Measurements from ENCODE around the gene DSP. TPM values are rescaled to one million over a fixed set of nuclear protein-coding genes. Genes with fewer than 3 reads are reported as not detected.

Gene DSP
- total RNA-seq, 4 donors from 2014 or later, result 3.5 to 6.0 (median 4.7) TPM

GRCh38 chr6:7558781-7559180 is 17.3 kb downstream of the DSP start:
- no peak overlapping the region for H3K4me3 ChIP-seq
- no peaks in the 10 kb centered on the region for H3K36me3 ChIP-seq
- H3K27me3 ChIP-seq, result peaks cover 0 to 6% of the 10 kb centered on the region in 2 donors
- DNase-seq (ENCODE audit: low spot score in 2 of 2), result no peak
- WGBS, 2 donors, result 87 to 91% methylated on average over 4 of the region's 4 CpGs
- TF ChIP-seq EP300 (IDR thresholded peaks at IDR 0.05), result no peak
- TF ChIP-seq POLR2A (IDR thresholded peaks at IDR 0.05), result no peak
- TF ChIP-seq CTCF (IDR thresholded peaks at IDR 0.05), result no peak
- H3K9me3 ChIP-seq, result no peaks in the 10 kb centered on the region
- no peaks in the 10 kb centered on the region for H3K4me1 ChIP-seq
- H3K27ac ChIP-seq, result no peak overlapping the region

- Histone ChIP-seq H3K9me3 (no peaks in the 10 kb centered on the region), H3K27ac (no peak overlapping the region), H3K36me3 (no peaks in the 10 kb centered on the region), H3K4me1 (no peaks in the 10 kb centered on the region), H3K27me3 (peaks cover 0 to 6% of the 10 kb centered on the region in 2 donors), H3K4me3 (no peak overlapping the region)
- no peak for TF ChIP-seq EP300 (IDR thresholded peaks at IDR 0.05)
- TF ChIP-seq CTCF (IDR thresholded peaks at IDR 0.05), result no peak
- TF ChIP-seq POLR2A (IDR thresholded peaks at IDR 0.05), result no peak
- 76 to 84% methylated on average over 6 of the region's 6 CpGs for WGBS, 2 donors
- DNase-seq (ENCODE audit: low spot score in 2 of 2), result no peak
These were observed 17.7 kb downstream of the DSP start for GRCh38 chr6:7559196-7559595.

- no peak for DNase-seq (ENCODE audit: low spot score in 2 of 2)
- H3K36me3 ChIP-seq, result no peaks in the 10 kb centered on the region
- H3K27ac ChIP-seq, result no peak overlapping the region
- no peaks in the 10 kb centered on the region for H3K9me3 ChIP-seq
- peaks cover 0 to 6% of the 10 kb centered on the region in 2 donors for H3K27me3 ChIP-seq
- no peaks in the 10 kb centered on the region for H3K4me1 ChIP-seq
- no peak for TF ChIP-seq CTCF (IDR thresholded peaks at IDR 0.05)
- no peak for TF ChIP-seq EP300 (IDR thresholded peaks at IDR 0.05)
- no peak overlapping the region for H3K4me3 ChIP-seq
- 33% methylated on average over 2 of the region's 2 CpGs for WGBS, 2 donors
These were observed 18.3 kb downstream of the DSP start for GRCh38 chr6:7559651-7560385.

- H3K27ac ChIP-seq, result no peak overlapping the region
- no peak overlapping the region for H3K4me3 ChIP-seq
- H3K36me3 ChIP-seq, result no peaks in the 10 kb centered on the region
These were observed 19.9 kb downstream of the DSP start for GRCh38 chr6:7561153-7561964.

More at GRCh38 chr6:7561153-7561964, 19.9 kb downstream of the DSP start:
- Histone ChIP-seq H3K27me3 (peaks cover 0 to 6% of the 10 kb centered on the region in 2 donors), H3K9me3 (no peaks in the 10 kb centered on the region), H3K4me1 (no peaks in the 10 kb centered on the region)
- DNase-seq (ENCODE audit: low spot score in 2 of 2), result no peak
- WGBS, 2 donors, result 89 to 90% methylated on average over 19 of the region's 19 CpGs
- TF ChIP-seq CTCF (IDR thresholded peaks at IDR 0.05) (no peak), EP300 (IDR thresholded peaks at IDR 0.05) (no peak), POLR2A (IDR thresholded peaks at IDR 0.05) (no peak)

All from tibial nerve (tissue), 4 donors.